Stimulated activated CD4-positive, alpha-beta T cell treated with anti-CD3 and anti-CD28 coated beads, Interleukin-12 subunit alpha, Interleukin-12 subunit beta, amount 100 ng/mL, for 4 hours (primary cell): ENCODE measurements around the gene SFXN2.
"Not testable (repeated sequence)": the region's sequence is repeated elsewhere in the genome, so short reads cannot be mapped to it uniquely, and the experiment has no call there.

Experiments used
- DNase-seq: peaks from one replicate; pipeline ENCODE4 v3.0.0-alpha.2; 2020

SFXN2 gene

GRCh38 chr10:102758240-102758932 lies 44.0 kb downstream of the SFXN2 start:
- DNase-seq: no peak

- DNase-seq: not testable (repeated sequence)
Observed at GRCh38 chr10:102758933-102759262, 44.5 kb downstream of the SFXN2 start.

- no peak for DNase-seq
Observed at GRCh38 chr10:102759497-102760210, 45.2 kb downstream of the SFXN2 start.

GRCh38 chr10:102761981-102762380 lies 47.5 kb downstream of the SFXN2 start:
- DNase-seq: no peak

GRCh38 chr10:102762401-102763015 lies 48.1 kb downstream of the SFXN2 start:
- DNase-seq: no peak

- no peak for DNase-seq
Observed at GRCh38 chr10:102763037-102763607, 48.7 kb downstream of the SFXN2 start.

GRCh38 chr10:102764470-102765161 lies 50.2 kb downstream of the SFXN2 start:
- no peak for DNase-seq

- no peak for DNase-seq
Observed at GRCh38 chr10:102765336-102765735, 50.9 kb downstream of the SFXN2 start.

- no peak for DNase-seq
Observed at GRCh38 chr10:102767428-102768160, 53.2 kb downstream of the SFXN2 start.

GRCh38 chr10:102769375-102770107 lies 55.1 kb downstream of the SFXN2 start:
- DNase-seq: no peak

GRCh38 chr10:102770108-102770482 lies 55.7 kb downstream of the SFXN2 start:
- DNase-seq: no peak

GRCh38 chr10:102770792-102771191 lies 56.4 kb downstream of the SFXN2 start:
- DNase-seq: no peak

- no peak for DNase-seq
Observed at GRCh38 chr10:102773320-102773719, 58.9 kb downstream of the SFXN2 start.

- DNase-seq: no peak
Observed at GRCh38 chr10:102773986-102774385, 59.5 kb downstream of the SFXN2 start.

- no peak for DNase-seq
Observed at GRCh38 chr10:102775201-102775934, 60.9 kb downstream of the SFXN2 start.

- peak; percentile 8 for DNase-seq
Observed at GRCh38 chr10:102775935-102776669, 61.7 kb downstream of the SFXN2 start.

GRCh38 chr10:102776779-102777456 lies 62.5 kb downstream of the SFXN2 start:
- DNase-seq: no peak

GRCh38 chr10:102777711-102778453 lies 63.4 kb downstream of the SFXN2 start:
- DNase-seq: no peak

GRCh38 chr10:102778781-102779180 lies 64.3 kb downstream of the SFXN2 start:
- DNase-seq: no peak
